K562 (cell line): ENCODE data around the gene KIAA2012. TPM values are rescaled to one million over a fixed set of nuclear protein-coding genes. Genes with fewer than 3 reads are reported as not detected.

Experiments used
- DDX20 ChIP-seq: fragments of 450-650 bp; IDR thresholded peaks from 2 replicates; pipeline ENCODE4 v1.6.1; 2016; ENCODE audit warnings: missing genetic modification characterization, low read depth, mild to moderate bottlenecking, missing compliant biosample characterization, moderate library complexity
- HCFC1 ChIP-seq: IDR thresholded peaks from 2 replicates; pipeline ENCODE4 v1.6.1; 2012; ENCODE audit warnings: low read depth, low read length, improper control_type of control experiment
- HMG20B ChIP-seq: fragments of 250-450 bp; sonication (Bioruptor Pico); IDR thresholded peaks from 2 replicates; pipeline ENCODE4 v1.5.0; 2021; ENCODE audit warnings: mild to moderate bottlenecking
- HNRNPUL1 ChIP-seq: fragments of 200-400 bp; formaldehyde crosslinking; IDR thresholded peaks from 2 replicates; pipeline ENCODE4 v1.6.1; 2017; ENCODE audit warnings: low read length
- MAFK ChIP-seq: IDR thresholded peaks from 2 replicates; pipeline ENCODE4 v1.6.1; 2011; ENCODE audit warnings: low read length, improper control_type of control experiment
- MCM5 ChIP-seq: fragments of 450-650 bp; IDR thresholded peaks from 2 replicates; pipeline ENCODE4 v1.6.1; 2016; ENCODE audit warnings: low read depth
- NFRKB ChIP-seq: fragments of 450-650 bp; IDR thresholded peaks from 2 replicates; pipeline ENCODE4 v1.6.1; 2016; ENCODE audit warnings: low read depth
- STAT5B ChIP-seq: fragments of 250-450 bp; sonication (Bioruptor Pico); IDR thresholded peaks from 2 replicates; pipeline ENCODE4 v1.8.0; 2021; ENCODE audit warnings: mild to moderate bottlenecking, inconsistent platforms
- TEAD1 ChIP-seq, 2 experiments: fragments of 450-650 bp in 1 of 2; sonication (generic) in 1 of 2; formaldehyde crosslinking; IDR thresholded peaks; 2 replicates each; pipeline versions ENCODE4 v1.4.0 to v1.8.0; 2020 to 2022; ENCODE audit warnings: mild to moderate bottlenecking in 2 of 2, missing genetic modification reagents in 1 of 2
- YY1 ChIP-seq, 3 experiments: IDR thresholded peaks; 2 replicates each; pipeline ENCODE4 v1.6.1; 2011; ENCODE audit warnings: low read length in 2 of 3, mild to moderate bottlenecking in 2 of 3, moderate library complexity in 2 of 3, borderline replicate concordance in 1 of 3, control low read depth in 1 of 3, low read depth in 1 of 3; ENCODE audit not compliant: insufficient read depth in 3 of 3, insufficient replicate concordance in 2 of 3, control insufficient read depth in 1 of 3, insufficient read length in 1 of 3; ENCODE audit errors: extremely low read depth in 1 of 3
- ZBTB7A ChIP-seq: IDR thresholded peaks from 2 replicates; pipeline ENCODE4 v1.6.1; 2011; ENCODE audit warnings: low read depth, mild to moderate bottlenecking, low read length, moderate library complexity, borderline replicate concordance; ENCODE audit not compliant: control insufficient read depth
- ZC3H11A ChIP-seq: IDR thresholded peaks from 2 replicates; pipeline ENCODE4 v1.6.1; 2012; ENCODE audit warnings: low read depth, low read length, improper control_type of control experiment
- ZNF12 ChIP-seq: sonication (generic); formaldehyde crosslinking; IDR thresholded peaks from 2 replicates; pipeline ENCODE4 v1.4.0; 2020; ENCODE audit warnings: mild to moderate bottlenecking, missing genetic modification reagents
- polyA plus RNA-seq, 8 experiments: library from polyadenylated mRNA; depleted of rRNA in 4 of 8; stranded (reverse) in 5 of 8; unstranded in 3 of 8; fragments of >200 nt; fragmentation: Nextera tagmentation in 2 of 8; fragmentation: Illumina TruSeq in 1 of 8; extraction: Ambion mirVana in 2 of 8; extraction: Trizol in 1 of 8; gene quantifications; 2 replicates each; pipeline versions ENCODE4 v1.2.1 to v1.2.3, GENCODE V29; 2011 to 2014; ENCODE audit warnings: inconsistent platforms in 1 of 8, missing spikeins in 1 of 8
- total RNA-seq, 7 experiments: library from RNA; depleted of rRNA in 6 of 7; stranded (reverse); fragments of >200 nt in 6 of 7; fragmentation: Illumina TruSeq in 2 of 7; extraction: Trizol in 2 of 7; gene quantifications; 2 replicates each; pipeline versions ENCODE4 v1.2.1 to v1.2.3, GENCODE V29; 2011 to 2021; ENCODE audit warnings: low replicate concordance in 1 of 7
- TF ChIP-seq, protein P1 (sequence below), 3 experiments: IDR thresholded peaks in 2 of 3; conservative IDR thresholded peaks in 1 of 3; 2 replicates each; pipeline ENCODE4 v1.5.1; 2011 to 2012; ENCODE audit warnings: low read length in 3 of 3, mild to moderate bottlenecking in 3 of 3, control low read depth in 2 of 3, improper control_type of control experiment in 1 of 3, inconsistent platforms in 1 of 3, low read depth in 1 of 3, mixed read lengths in 1 of 3, moderate library complexity in 1 of 3; ENCODE audit not compliant: insufficient read depth in 2 of 3
- TF ChIP-seq, protein P2 (sequence below): fragments of 450-650 bp; formaldehyde crosslinking; IDR thresholded peaks from 2 replicates; pipeline ENCODE4 v1.4.0; 2022; ENCODE audit warnings: mild to moderate bottlenecking, moderate library complexity
- TF ChIP-seq, protein P3 (sequence below): sonication (generic); formaldehyde crosslinking; IDR thresholded peaks from 2 replicates; pipeline ENCODE4 v1.8.0; 2022; ENCODE audit warnings: mild to moderate bottlenecking, missing genetic modification reagents
- TF ChIP-seq, protein P4 (sequence below): fragments of 450-650 bp; IDR thresholded peaks from 2 replicates; pipeline ENCODE4 v1.6.1; 2016; ENCODE audit warnings: mild to moderate bottlenecking
- TF ChIP-seq, protein P5 (sequence below), 2 experiments: fragments of 450-650 bp in 1 of 2; sonication (generic) in 1 of 2; formaldehyde crosslinking; conservative IDR thresholded peaks; 2 replicates each; pipeline versions ENCODE4 v1.4.0 to v1.8.1; 2020 to 2022; ENCODE audit warnings: mild to moderate bottlenecking in 1 of 2, missing genetic modification reagents in 1 of 2
- TF ChIP-seq, protein P6 (sequence below): fragments of 450-650 bp; formaldehyde crosslinking; IDR thresholded peaks from 2 replicates; pipeline ENCODE4 v1.4.0; 2020; ENCODE audit warnings: mild to moderate bottlenecking, moderate library complexity

Gene KIAA2012
- total and polyA plus RNA-seq, 9 of the 15 experiments (the other 6 are each of a cell fraction or from before 2014, with no cell fraction given), result not detected

DNA sequence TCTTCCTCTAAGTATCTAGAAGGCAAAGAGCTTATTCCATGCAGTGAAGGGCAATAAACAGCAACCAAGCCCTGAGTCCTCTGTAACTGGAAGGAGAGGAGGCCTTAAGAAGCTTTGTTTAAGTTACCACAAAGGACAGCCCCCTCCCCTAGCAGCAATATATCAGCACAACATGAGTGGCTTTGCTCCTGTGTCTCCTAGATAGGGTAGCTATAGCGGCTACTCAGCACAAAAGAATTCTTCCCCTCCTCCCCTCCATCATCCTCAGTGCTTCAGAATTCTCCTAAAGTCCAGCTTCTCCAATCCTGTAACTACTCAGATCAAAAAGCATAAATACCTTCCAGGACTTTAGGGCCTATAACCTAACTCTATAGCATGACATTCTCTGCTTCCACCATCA is 148.8 kb downstream of the KIAA2012 start (continued):
- TF ChIP-seq, protein P1, sequence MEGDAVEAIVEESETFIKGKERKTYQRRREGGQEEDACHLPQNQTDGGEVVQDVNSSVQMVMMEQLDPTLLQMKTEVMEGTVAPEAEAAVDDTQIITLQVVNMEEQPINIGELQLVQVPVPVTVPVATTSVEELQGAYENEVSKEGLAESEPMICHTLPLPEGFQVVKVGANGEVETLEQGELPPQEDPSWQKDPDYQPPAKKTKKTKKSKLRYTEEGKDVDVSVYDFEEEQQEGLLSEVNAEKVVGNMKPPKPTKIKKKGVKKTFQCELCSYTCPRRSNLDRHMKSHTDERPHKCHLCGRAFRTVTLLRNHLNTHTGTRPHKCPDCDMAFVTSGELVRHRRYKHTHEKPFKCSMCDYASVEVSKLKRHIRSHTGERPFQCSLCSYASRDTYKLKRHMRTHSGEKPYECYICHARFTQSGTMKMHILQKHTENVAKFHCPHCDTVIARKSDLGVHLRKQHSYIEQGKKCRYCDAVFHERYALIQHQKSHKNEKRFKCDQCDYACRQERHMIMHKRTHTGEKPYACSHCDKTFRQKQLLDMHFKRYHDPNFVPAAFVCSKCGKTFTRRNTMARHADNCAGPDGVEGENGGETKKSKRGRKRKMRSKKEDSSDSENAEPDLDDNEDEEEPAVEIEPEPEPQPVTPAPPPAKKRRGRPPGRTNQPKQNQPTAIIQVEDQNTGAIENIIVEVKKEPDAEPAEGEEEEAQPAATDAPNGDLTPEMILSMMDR (IDR thresholded peaks at IDR 0.05 in 2 of 3, conservative IDR thresholded peaks at IDR 0.05 in 1 of 3; ENCODE audit: insufficient read depth in 2 of 3, low read depth in 1 of 3, low read length in 3 of 3), result no peak
- TF ChIP-seq HCFC1 (no peak), ZBTB7A (peak; percentile 57; the same call in 1 of the 2 replicates), ZNF12 (CRISPR knock-in tag) (no peak), ZC3H11A (no peak), DDX20 (tag) (no peak), MCM5 (no peak), NFRKB (no peak), STAT5B (CRISPR knock-in tag) (no peak), MAFK (peak; percentile 46; the same call in 1 of the 2 replicates), YY1 (IDR thresholded peaks at IDR 0.05; ENCODE audit: borderline replicate concordance in 1 of 3, control insufficient read depth in 1 of 3, extremely low read depth in 1 of 3, insufficient read depth in 3 of 3, insufficient read length in 1 of 3, insufficient replicate concordance in 2 of 3, low read depth in 1 of 3, low read length in 2 of 3) (no peak), HNRNPUL1 (no peak), TEAD1 (CRISPR knock-in tag; IDR thresholded peaks at IDR 0.05) (peak in 1 of 2 experiments; percentile 51; a peak in 1 of 4 replicates), HMG20B (CRISPR knock-in tag) (no peak)
- TF ChIP-seq, protein P2, sequence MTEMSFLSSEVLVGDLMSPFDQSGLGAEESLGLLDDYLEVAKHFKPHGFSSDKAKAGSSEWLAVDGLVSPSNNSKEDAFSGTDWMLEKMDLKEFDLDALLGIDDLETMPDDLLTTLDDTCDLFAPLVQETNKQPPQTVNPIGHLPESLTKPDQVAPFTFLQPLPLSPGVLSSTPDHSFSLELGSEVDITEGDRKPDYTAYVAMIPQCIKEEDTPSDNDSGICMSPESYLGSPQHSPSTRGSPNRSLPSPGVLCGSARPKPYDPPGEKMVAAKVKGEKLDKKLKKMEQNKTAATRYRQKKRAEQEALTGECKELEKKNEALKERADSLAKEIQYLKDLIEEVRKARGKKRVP, result no peak
- TF ChIP-seq, protein P3, sequence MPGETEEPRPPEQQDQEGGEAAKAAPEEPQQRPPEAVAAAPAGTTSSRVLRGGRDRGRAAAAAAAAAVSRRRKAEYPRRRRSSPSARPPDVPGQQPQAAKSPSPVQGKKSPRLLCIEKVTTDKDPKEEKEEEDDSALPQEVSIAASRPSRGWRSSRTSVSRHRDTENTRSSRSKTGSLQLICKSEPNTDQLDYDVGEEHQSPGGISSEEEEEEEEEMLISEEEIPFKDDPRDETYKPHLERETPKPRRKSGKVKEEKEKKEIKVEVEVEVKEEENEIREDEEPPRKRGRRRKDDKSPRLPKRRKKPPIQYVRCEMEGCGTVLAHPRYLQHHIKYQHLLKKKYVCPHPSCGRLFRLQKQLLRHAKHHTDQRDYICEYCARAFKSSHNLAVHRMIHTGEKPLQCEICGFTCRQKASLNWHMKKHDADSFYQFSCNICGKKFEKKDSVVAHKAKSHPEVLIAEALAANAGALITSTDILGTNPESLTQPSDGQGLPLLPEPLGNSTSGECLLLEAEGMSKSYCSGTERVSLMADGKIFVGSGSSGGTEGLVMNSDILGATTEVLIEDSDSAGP, result no peak
- TF ChIP-seq, protein P4, sequence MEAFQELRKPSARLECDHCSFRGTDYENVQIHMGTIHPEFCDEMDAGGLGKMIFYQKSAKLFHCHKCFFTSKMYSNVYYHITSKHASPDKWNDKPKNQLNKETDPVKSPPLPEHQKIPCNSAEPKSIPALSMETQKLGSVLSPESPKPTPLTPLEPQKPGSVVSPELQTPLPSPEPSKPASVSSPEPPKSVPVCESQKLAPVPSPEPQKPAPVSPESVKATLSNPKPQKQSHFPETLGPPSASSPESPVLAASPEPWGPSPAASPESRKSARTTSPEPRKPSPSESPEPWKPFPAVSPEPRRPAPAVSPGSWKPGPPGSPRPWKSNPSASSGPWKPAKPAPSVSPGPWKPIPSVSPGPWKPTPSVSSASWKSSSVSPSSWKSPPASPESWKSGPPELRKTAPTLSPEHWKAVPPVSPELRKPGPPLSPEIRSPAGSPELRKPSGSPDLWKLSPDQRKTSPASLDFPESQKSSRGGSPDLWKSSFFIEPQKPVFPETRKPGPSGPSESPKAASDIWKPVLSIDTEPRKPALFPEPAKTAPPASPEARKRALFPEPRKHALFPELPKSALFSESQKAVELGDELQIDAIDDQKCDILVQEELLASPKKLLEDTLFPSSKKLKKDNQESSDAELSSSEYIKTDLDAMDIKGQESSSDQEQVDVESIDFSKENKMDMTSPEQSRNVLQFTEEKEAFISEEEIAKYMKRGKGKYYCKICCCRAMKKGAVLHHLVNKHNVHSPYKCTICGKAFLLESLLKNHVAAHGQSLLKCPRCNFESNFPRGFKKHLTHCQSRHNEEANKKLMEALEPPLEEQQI, result no peak
- TF ChIP-seq, protein P5, sequence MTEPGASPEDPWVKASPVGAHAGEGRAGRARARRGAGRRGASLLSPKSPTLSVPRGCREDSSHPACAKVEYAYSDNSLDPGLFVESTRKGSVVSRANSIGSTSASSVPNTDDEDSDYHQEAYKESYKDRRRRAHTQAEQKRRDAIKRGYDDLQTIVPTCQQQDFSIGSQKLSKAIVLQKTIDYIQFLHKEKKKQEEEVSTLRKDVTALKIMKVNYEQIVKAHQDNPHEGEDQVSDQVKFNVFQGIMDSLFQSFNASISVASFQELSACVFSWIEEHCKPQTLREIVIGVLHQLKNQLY (CRISPR knock-in tag; conservative IDR thresholded peaks at IDR 0.05), result no peak
- TF ChIP-seq, protein P6, sequence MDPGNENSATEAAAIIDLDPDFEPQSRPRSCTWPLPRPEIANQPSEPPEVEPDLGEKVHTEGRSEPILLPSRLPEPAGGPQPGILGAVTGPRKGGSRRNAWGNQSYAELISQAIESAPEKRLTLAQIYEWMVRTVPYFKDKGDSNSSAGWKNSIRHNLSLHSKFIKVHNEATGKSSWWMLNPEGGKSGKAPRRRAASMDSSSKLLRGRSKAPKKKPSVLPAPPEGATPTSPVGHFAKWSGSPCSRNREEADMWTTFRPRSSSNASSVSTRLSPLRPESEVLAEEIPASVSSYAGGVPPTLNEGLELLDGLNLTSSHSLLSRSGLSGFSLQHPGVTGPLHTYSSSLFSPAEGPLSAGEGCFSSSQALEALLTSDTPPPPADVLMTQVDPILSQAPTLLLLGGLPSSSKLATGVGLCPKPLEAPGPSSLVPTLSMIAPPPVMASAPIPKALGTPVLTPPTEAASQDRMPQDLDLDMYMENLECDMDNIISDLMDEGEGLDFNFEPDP (CRISPR knock-in tag), result no peak
